ENCODE data around the gene PRR14L.
"Not testable (repeated sequence)": the region's sequence is repeated elsewhere in the genome, so short reads cannot be mapped to it uniquely, and the experiment has no call there.

Gene PRR14L

DNA sequence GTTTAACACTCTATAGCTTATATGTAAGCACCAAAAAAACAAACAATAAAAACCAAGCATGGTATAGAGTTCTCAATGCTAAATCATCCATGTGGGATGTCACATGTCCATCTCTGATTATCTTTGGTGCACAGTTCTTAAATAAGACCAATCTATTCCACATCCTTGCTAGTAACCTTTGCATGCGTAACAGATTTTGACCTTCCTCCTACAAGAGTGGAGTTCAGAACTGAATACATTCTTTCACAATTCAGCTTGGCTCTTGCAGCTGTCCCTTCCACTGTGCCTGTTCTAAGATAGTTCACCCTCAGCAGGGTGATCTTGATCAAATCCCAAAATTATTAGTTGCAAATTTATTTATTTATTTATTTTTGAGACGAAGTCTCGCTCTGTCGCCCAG, 21.1 kb downstream of the PRR14L start:
- Histone ChIP-seq H3K27me3 (ENCODE audit: control insufficient read depth, insufficient read depth, low read length, poor library complexity, severe bottlenecking) (no peaks in the 10 kb centered on the region), H3K4me3 (ENCODE audit: insufficient read depth, low read depth, low read length) (no peak overlapping the region), H3K9me3 (ENCODE audit: control insufficient read depth, low read length) (no peaks in the 10 kb centered on the region), H3K27ac (ENCODE audit: insufficient read depth, low read depth, low read length, poor library complexity, severe bottlenecking) (no peak overlapping the region), H3K4me1 (ENCODE audit: control insufficient read depth, insufficient read depth, low read length) (no peaks in the 10 kb centered on the region), H3K36me3 (ENCODE audit: control insufficient read depth, insufficient read depth, low read length) (peaks cover 9% of the 10 kb centered on the region)
- 96 to 99% methylated on average over 4 of the region's 4 CpGs for WGBS, 2 experiments

DNA sequence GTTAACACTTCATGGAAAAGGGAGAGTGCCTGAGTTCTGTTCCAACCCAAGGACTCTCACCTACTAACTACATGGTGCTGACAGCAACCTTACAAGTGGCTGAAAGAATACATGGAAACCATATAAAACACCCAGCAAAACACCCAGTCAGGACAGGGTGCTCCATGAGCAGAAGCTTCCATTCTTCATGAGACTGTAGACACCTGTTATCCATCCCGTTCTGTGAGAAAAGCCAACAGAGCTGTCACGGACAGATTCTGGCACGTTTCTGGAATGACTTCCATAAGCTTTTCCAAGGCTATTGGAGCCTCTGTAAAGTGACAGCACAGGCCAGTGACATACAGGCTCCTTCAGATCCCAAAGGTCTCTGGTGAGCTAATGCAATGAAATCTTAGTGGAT, 23.2 kb downstream of the PRR14L start:
- Histone ChIP-seq H3K27ac (ENCODE audit: insufficient read depth, low read depth, low read length, poor library complexity, severe bottlenecking) (no peak overlapping the region), H3K27me3 (ENCODE audit: control insufficient read depth, insufficient read depth, low read length, poor library complexity, severe bottlenecking) (no peaks in the 10 kb centered on the region), H3K4me1 (ENCODE audit: control insufficient read depth, insufficient read depth, low read length) (no peaks in the 10 kb centered on the region), H3K36me3 (ENCODE audit: control insufficient read depth, insufficient read depth, low read length) (peaks cover 13% of the 10 kb centered on the region), H3K4me3 (ENCODE audit: insufficient read depth, low read depth, low read length) (no peak overlapping the region), H3K9me3 (ENCODE audit: control insufficient read depth, low read length) (no peaks in the 10 kb centered on the region)
- 96 to 99% methylated on average over 3 of the region's 3 CpGs for WGBS, 2 experiments

DNA sequence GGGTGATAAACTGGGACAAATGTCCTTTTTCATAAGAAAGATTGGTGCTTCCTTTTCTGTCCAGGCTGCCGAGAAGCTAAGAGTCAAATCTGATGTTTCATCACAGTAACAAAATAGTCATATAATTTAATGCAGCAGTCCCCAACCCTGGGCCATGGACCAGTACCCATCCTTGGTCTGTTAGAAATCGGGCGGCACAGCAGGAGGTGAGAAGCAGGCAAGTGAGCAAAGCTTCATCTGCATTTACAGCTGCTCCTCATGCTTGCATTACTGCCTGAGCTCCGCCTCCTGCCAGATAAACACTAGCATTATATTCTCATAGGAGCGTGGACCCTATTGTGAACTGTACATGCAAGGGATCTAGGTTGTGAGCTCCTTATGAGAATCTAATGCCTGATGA, 26.2 kb downstream of the PRR14L start:
- H3K9me3 ChIP-seq (ENCODE audit: control insufficient read depth, low read length), result no peaks in the 10 kb centered on the region
- H3K4me3 ChIP-seq (ENCODE audit: insufficient read depth, low read depth, low read length), result no peak overlapping the region
- no peaks in the 10 kb centered on the region for H3K4me1 ChIP-seq (ENCODE audit: control insufficient read depth, insufficient read depth, low read length)
- peaks cover 13% of the 10 kb centered on the region for H3K36me3 ChIP-seq (ENCODE audit: control insufficient read depth, insufficient read depth, low read length)
- no peaks in the 10 kb centered on the region for H3K27me3 ChIP-seq (ENCODE audit: control insufficient read depth, insufficient read depth, low read length, poor library complexity, severe bottlenecking)
- WGBS, 2 experiments, result 92% methylated on average over 5 of the region's 5 CpGs
- H3K27ac ChIP-seq (ENCODE audit: insufficient read depth, low read depth, low read length, poor library complexity, severe bottlenecking), result no peak overlapping the region

DNA sequence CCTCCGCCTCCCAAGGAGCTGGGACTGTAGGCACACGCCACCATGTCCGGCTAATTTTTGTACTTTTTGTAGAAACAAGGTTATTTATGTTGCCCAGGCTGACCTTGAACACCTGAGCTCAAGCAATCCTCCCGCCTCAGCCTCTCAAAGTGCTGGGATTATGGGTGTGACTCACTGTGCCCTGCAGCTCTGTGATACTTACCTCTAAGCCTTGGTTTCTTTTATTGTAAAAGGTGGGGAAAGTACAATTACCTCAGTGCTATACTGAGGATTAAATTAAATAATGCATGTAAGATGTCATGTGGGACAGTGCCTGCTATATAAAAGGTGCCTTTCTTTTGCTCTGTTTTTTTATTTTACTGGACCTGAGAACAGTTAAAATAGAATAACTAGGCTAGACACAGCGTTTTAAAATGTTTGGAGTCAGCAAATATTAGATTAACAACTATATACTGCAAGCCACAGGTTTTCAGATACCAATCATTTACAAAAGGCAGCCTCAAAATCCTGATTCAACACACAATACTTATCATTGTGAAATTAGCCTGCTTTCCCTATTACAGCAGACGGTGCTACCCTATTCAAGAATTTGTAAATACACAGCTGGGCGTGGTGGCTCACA, 30.0 kb downstream of the PRR14L start:
- H3K4me3 ChIP-seq (ENCODE audit: insufficient read depth, low read depth, low read length), result no peak overlapping the region
- no peaks in the 10 kb centered on the region for H3K4me1 ChIP-seq (ENCODE audit: control insufficient read depth, insufficient read depth, low read length)
- 90 to 91% methylated on average over 7 of the region's 7 CpGs for WGBS, 2 experiments
- no peaks in the 10 kb centered on the region for H3K9me3 ChIP-seq (ENCODE audit: control insufficient read depth, low read length)
- no peak overlapping the region for H3K27ac ChIP-seq (ENCODE audit: insufficient read depth, low read depth, low read length, poor library complexity, severe bottlenecking)
- no peaks in the 10 kb centered on the region for H3K27me3 ChIP-seq (ENCODE audit: control insufficient read depth, insufficient read depth, low read length, poor library complexity, severe bottlenecking)
- H3K36me3 ChIP-seq (ENCODE audit: control insufficient read depth, insufficient read depth, low read length), result peaks cover 33% of the 10 kb centered on the region

DNA sequence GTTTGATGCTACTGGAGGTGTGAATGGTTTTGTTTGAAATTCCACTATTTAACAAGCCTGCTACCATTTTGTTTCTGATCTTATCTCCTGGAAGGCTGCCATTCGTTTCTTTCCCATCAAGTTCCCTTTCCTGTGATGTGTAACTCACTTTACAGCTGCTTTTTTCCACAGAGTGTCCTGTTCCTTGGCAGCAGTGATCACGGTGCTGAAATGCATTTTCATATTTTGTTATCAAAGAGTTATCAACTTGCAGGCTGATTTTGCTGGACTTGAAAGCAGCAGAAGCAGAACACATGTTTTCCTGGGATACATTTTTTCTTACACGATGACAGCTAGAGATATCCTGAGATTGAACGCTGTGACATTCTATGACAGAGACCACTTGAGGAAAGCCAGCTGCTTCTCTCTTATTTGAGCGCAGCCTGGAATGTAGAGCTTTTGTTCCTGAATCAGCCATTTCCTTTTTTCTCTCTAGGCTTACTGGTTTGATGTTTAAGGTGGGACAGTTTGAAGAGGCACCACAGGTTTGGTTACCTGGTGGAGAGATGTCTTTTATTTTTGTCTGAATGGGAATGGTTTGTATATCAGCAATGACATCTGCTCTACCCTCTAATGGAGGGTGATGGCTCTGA, 34.7 kb downstream of the PRR14L start:
- H3K27ac ChIP-seq (ENCODE audit: insufficient read depth, low read depth, low read length, poor library complexity, severe bottlenecking), result no peak overlapping the region
- no peak overlapping the region for H3K4me3 ChIP-seq (ENCODE audit: insufficient read depth, low read depth, low read length)
- no peaks in the 10 kb centered on the region for H3K4me1 ChIP-seq (ENCODE audit: control insufficient read depth, insufficient read depth, low read length)
- peaks cover 48% of the 10 kb centered on the region for H3K36me3 ChIP-seq (ENCODE audit: control insufficient read depth, insufficient read depth, low read length)
- WGBS, 2 experiments, result 96 to 97% methylated on average over 5 of the region's 5 CpGs
- H3K27me3 ChIP-seq (ENCODE audit: control insufficient read depth, insufficient read depth, low read length, poor library complexity, severe bottlenecking), result no peaks in the 10 kb centered on the region
- no peaks in the 10 kb centered on the region for H3K9me3 ChIP-seq (ENCODE audit: control insufficient read depth, low read length)

DNA sequence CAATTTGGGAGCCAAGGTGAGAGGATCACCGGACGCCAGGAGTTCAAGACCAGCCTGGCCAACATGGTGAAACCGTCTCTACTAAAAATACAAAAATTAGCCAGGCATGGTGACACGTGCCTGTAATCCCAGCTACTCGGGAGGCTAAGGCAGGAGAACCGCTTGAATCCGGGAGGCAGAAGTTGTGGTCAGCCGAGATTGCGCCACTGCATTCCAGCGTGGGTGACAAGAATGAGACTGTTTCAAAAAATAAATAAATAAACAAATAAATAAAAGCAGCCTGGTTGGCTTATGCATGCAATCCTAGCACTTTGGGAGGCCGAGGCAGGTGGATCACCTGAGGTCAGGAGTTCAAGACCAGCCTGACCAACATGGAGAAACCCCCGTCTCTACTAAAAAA, 38.7 kb downstream of the PRR14L start:
- 94 to 97% methylated on average over 10 to 12 of the region's 12 CpGs for WGBS, 2 experiments
- not testable (repeated sequence) for H3K4me1 ChIP-seq (ENCODE audit: control insufficient read depth, insufficient read depth, low read length); H3K9me3 ChIP-seq (ENCODE audit: control insufficient read depth, low read length); H3K4me3 ChIP-seq (ENCODE audit: insufficient read depth, low read depth, low read length); H3K27ac ChIP-seq (ENCODE audit: insufficient read depth, low read depth, low read length, poor library complexity, severe bottlenecking); H3K27me3 ChIP-seq (ENCODE audit: control insufficient read depth, insufficient read depth, low read length, poor library complexity, severe bottlenecking)
- H3K36me3 ChIP-seq (ENCODE audit: control insufficient read depth, insufficient read depth, low read length), result peaks cover 37% of the 10 kb centered on the region

DNA sequence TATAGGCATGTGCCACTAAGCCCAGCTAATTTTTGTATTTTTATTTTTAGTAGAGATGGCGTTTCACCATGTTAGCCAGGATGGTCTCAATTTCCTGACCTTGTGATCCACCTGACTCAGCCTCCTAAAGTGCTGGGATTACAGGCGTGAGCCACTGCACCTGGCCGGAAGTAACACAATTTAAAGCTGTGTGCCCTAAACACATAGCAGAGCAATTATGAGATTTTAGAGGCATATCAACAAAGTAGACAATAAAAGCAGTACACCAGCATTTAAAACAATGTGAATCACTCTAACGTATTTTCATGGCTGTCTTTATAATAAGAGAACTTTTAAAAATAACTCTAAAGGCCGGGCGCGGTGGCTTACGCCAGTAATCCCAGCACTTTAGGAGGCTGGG, 42.4 kb downstream of the PRR14L start:
- Histone ChIP-seq H3K4me1 (ENCODE audit: control insufficient read depth, insufficient read depth, low read length) (no peaks in the 10 kb centered on the region), H3K4me3 (ENCODE audit: insufficient read depth, low read depth, low read length) (no peak overlapping the region), H3K9me3 (ENCODE audit: control insufficient read depth, low read length) (no peaks in the 10 kb centered on the region), H3K27me3 (ENCODE audit: control insufficient read depth, insufficient read depth, low read length, poor library complexity, severe bottlenecking) (no peaks in the 10 kb centered on the region), H3K36me3 (ENCODE audit: control insufficient read depth, insufficient read depth, low read length) (peaks cover 30% of the 10 kb centered on the region), H3K27ac (ENCODE audit: insufficient read depth, low read depth, low read length, poor library complexity, severe bottlenecking) (no peak overlapping the region)
- 90 to 94% methylated on average over 8 of the region's 8 CpGs for WGBS, 2 experiments

DNA sequence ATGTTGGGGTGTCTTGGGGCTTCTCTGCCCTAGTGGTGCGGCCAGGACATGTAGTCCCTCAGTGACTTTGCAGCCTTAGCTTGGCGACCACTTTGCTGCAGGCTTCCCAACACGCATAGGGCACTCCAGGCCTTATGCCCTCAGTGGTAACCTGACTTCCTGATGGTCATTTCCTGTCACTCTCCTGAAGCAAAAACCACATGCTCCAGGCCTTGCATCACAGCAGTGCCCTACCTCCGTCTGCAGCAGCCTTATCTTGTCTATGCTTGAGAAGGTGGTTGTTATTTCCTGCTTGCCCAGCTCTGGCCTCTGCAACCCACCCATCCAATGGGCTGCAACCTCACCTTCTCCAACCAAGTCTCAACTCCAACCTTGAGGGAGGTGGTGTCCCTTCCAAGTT, 54.5 kb downstream of the PRR14L start:
- no peak overlapping the region for H3K4me3 ChIP-seq (ENCODE audit: insufficient read depth, low read depth, low read length)
- no peaks in the 10 kb centered on the region for H3K27me3 ChIP-seq (ENCODE audit: control insufficient read depth, insufficient read depth, low read length, poor library complexity, severe bottlenecking)
- no peaks in the 10 kb centered on the region for H3K4me1 ChIP-seq (ENCODE audit: control insufficient read depth, insufficient read depth, low read length)
- peaks cover 40% of the 10 kb centered on the region for H3K36me3 ChIP-seq (ENCODE audit: control insufficient read depth, insufficient read depth, low read length)
- 94 to 97% methylated on average over 4 of the region's 4 CpGs for WGBS, 2 experiments
- no peak overlapping the region for H3K27ac ChIP-seq (ENCODE audit: insufficient read depth, low read depth, low read length, poor library complexity, severe bottlenecking)
- no peaks in the 10 kb centered on the region for H3K9me3 ChIP-seq (ENCODE audit: control insufficient read depth, low read length)

DNA sequence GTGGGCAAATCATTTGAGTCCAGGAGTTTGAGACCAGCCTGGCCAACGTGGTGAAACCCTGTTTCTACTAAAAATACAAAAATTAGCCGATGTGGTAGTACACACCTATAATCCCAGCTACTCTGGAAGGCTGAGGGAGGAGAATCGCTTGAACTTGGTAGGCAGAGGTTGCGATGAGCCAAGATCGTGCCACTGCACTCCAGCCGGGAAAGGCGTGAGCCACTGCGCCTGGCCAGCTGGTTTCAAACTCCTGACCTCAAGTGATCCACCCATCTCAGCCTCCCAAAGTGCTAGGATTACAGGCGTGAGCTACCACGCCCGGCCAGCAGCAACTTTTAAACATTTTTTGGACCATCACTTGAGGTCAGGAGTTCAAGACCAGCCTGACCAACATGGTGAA, 55.9 kb downstream of the PRR14L start:
- H3K9me3 ChIP-seq (ENCODE audit: control insufficient read depth, low read length); H3K27me3 ChIP-seq (ENCODE audit: control insufficient read depth, insufficient read depth, low read length, poor library complexity, severe bottlenecking); H3K27ac ChIP-seq (ENCODE audit: insufficient read depth, low read depth, low read length, poor library complexity, severe bottlenecking); H3K4me3 ChIP-seq (ENCODE audit: insufficient read depth, low read depth, low read length); H3K4me1 ChIP-seq (ENCODE audit: control insufficient read depth, insufficient read depth, low read length): not testable (repeated sequence)
- H3K36me3 ChIP-seq (ENCODE audit: control insufficient read depth, insufficient read depth, low read length), result peaks cover 36% of the 10 kb centered on the region
- WGBS, 2 experiments, result 94% methylated on average over 11 of the region's 11 CpGs

DNA sequence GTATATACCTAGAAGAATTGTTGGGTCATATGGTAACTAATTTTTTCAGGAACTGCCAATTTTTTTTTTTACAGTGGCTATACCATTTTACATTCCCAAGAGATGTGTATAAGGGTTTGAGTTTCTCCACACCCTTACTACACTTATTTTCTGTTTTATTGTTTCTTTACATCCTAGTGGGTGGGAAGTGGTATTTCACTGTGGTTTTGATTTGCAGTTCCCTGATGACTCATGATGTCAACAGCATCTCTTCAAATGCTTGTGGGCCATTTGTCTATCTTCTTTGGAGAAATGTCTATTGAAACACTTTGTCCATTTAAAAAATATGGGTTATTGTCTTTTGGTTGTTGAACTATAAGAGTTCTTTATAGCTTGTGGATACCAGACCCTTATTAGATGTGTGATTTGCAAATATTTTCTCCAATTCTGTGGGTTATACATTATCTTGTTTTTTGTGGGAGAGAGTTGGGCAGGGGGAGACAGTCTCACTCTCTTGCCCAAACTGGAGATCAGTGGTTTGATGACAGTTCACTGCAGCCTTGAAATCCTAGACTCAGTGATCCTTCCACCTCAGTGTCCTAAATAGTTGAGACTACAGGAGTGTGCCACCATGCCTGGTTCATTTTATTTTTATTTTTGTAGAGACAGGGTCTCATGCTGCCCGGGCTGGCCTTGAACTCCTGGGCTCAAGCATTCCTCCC, 57.6 kb downstream of the PRR14L start:
- Histone ChIP-seq H3K4me1 (ENCODE audit: control insufficient read depth, insufficient read depth, low read length) (no peaks in the 10 kb centered on the region), H3K27me3 (ENCODE audit: control insufficient read depth, insufficient read depth, low read length, poor library complexity, severe bottlenecking) (no peaks in the 10 kb centered on the region), H3K36me3 (ENCODE audit: control insufficient read depth, insufficient read depth, low read length) (peaks cover 34% of the 10 kb centered on the region), H3K9me3 (ENCODE audit: control insufficient read depth, low read length) (no peaks in the 10 kb centered on the region), H3K4me3 (ENCODE audit: insufficient read depth, low read depth, low read length) (no peak overlapping the region), H3K27ac (ENCODE audit: insufficient read depth, low read depth, low read length, poor library complexity, severe bottlenecking) (no peak overlapping the region)
- WGBS, 2 experiments, result 100% methylated on average over 1 of the region's 1 CpG
